AG09319 (cell line): ENCODE results near the gene G0S2.

Experiments
- DNase-seq: peaks from one replicate; pipeline ENCODE4 v3.0.0-alpha.2; 2010; ENCODE audit warnings: low read depth; ENCODE audit errors: extremely low read depth
- TF ChIP-seq, protein P1 (sequence below): IDR thresholded peaks from 2 replicates; pipeline ENCODE4 v1.5.1; 2011; ENCODE audit warnings: low read depth, mild to moderate bottlenecking, inconsistent platforms, low read length, moderate library complexity

G0S2 gene

GRCh38 chr1:209720326-209720725 lies 45.1 kb downstream of the G0S2 start:
- no peak for DNase-seq
- TF ChIP-seq, protein P1, sequence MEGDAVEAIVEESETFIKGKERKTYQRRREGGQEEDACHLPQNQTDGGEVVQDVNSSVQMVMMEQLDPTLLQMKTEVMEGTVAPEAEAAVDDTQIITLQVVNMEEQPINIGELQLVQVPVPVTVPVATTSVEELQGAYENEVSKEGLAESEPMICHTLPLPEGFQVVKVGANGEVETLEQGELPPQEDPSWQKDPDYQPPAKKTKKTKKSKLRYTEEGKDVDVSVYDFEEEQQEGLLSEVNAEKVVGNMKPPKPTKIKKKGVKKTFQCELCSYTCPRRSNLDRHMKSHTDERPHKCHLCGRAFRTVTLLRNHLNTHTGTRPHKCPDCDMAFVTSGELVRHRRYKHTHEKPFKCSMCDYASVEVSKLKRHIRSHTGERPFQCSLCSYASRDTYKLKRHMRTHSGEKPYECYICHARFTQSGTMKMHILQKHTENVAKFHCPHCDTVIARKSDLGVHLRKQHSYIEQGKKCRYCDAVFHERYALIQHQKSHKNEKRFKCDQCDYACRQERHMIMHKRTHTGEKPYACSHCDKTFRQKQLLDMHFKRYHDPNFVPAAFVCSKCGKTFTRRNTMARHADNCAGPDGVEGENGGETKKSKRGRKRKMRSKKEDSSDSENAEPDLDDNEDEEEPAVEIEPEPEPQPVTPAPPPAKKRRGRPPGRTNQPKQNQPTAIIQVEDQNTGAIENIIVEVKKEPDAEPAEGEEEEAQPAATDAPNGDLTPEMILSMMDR = no peak

GRCh38 chr1:209720826-209721225 lies 45.6 kb downstream of the G0S2 start:
- TF ChIP-seq, protein P1 = no peak
- no peak for DNase-seq

GRCh38 chr1:209721323-209721722 lies 46.1 kb downstream of the G0S2 start:
- TF ChIP-seq, protein P1 = no peak

GRCh38 chr1:209723265-209723664 lies 48.1 kb downstream of the G0S2 start:
- no peak for DNase-seq
- TF ChIP-seq, protein P1 = no peak

More at GRCh38 chr1:209721323-209721722, 46.1 kb downstream of the G0S2 start:
- DNase-seq = no peak

GRCh38 chr1:209723756-209724693 lies 48.8 kb downstream of the G0S2 start:
- TF ChIP-seq, protein P1 = no peak
- no peak for DNase-seq
